Thyroid gland (tissue), 4 donors: ENCODE data around the gene OR5AP2.

Experiments
- POLR2A ChIP-seq, 2 donors: fragments of 450-650 bp; IDR thresholded peaks; one replicate each; pipeline ENCODE4 v1.6.1; 2017; ENCODE audit warnings: antibody characterized with exemption in 2 of 2, mild to moderate bottlenecking in 2 of 2, moderate library complexity in 1 of 2
- TF ChIP-seq, protein P1 (sequence below), 6 experiments: fragments of 200-600 bp in 3 of 6; fragments of 450-650 bp in 3 of 6; sonication (generic) in 3 of 6; IDR thresholded peaks; one replicate each; pipeline ENCODE4 v1.5.1; 2016 to 2019; ENCODE audit warnings: antibody characterized with exemption in 6 of 6, mild to moderate bottlenecking in 2 of 6, inconsistent platforms in 1 of 6, moderate library complexity in 1 of 6

DNA sequence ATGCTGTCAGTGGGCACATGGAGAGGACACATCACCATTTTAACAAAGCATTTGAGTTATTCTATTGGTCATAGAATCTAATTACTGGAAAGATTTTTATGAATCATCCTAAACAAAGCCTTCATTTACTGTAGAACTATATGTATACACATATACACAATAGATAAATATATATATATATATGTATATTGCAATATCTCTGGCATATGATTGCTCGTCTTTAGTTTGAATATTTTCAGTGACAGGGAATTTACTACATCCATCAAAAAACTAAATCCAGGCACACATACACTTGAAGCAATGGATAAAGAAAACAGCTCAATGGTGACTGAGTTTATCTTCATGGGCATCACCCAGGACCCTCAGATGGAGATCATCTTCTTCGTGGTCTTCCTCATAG lies 21.1 kb upstream of the OR5AP2 start, which contains the start of gene OR5AR1:
- no peak for TF ChIP-seq POLR2A (IDR thresholded peaks at IDR 0.05)
- TF ChIP-seq, protein P1, sequence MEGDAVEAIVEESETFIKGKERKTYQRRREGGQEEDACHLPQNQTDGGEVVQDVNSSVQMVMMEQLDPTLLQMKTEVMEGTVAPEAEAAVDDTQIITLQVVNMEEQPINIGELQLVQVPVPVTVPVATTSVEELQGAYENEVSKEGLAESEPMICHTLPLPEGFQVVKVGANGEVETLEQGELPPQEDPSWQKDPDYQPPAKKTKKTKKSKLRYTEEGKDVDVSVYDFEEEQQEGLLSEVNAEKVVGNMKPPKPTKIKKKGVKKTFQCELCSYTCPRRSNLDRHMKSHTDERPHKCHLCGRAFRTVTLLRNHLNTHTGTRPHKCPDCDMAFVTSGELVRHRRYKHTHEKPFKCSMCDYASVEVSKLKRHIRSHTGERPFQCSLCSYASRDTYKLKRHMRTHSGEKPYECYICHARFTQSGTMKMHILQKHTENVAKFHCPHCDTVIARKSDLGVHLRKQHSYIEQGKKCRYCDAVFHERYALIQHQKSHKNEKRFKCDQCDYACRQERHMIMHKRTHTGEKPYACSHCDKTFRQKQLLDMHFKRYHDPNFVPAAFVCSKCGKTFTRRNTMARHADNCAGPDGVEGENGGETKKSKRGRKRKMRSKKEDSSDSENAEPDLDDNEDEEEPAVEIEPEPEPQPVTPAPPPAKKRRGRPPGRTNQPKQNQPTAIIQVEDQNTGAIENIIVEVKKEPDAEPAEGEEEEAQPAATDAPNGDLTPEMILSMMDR (IDR thresholded peaks at IDR 0.05): no peak
